ENCODE data around the gene CAMK2A.

Gene CAMK2A

GRCh38 chr5:150184006-150184405, 105.6 kb downstream of the CAMK2A start:
- DNase-seq = no peak

GRCh38 chr5:150183436-150183835, 106.1 kb downstream of the CAMK2A start:
- DNase-seq = no peak

- no peak for DNase-seq
These were observed 106.8 kb downstream of the CAMK2A start for GRCh38 chr5:150182774-150183173.

- DNase-seq = no peak
These were observed 107.6 kb downstream of the CAMK2A start for GRCh38 chr5:150181766-150182545.

GRCh38 chr5:150181027-150181426, 108.5 kb downstream of the CAMK2A start:
- no peak for DNase-seq

- DNase-seq = peak; percentile 4
These were observed 109.1 kb downstream of the CAMK2A start for GRCh38 chr5:150180241-150181026.

GRCh38 chr5:150179019-150179620, 110.5 kb downstream of the CAMK2A start:
- DNase-seq = no peak

- no peak for DNase-seq
These were observed 111.3 kb downstream of the CAMK2A start for GRCh38 chr5:150178262-150178661.

GRCh38 chr5:150177721-150178120, 111.9 kb downstream of the CAMK2A start:
- no peak for DNase-seq

GRCh38 chr5:150176745-150177477, 112.7 kb downstream of the CAMK2A start:
- DNase-seq = no peak

GRCh38 chr5:150175536-150175935, 114.0 kb downstream of the CAMK2A start:
- DNase-seq = peak; percentile 53

GRCh38 chr5:150175076-150175475, 114.5 kb downstream of the CAMK2A start:
- no peak for DNase-seq

GRCh38 chr5:150174285-150174684, 115.3 kb downstream of the CAMK2A start:
- DNase-seq = no peak

- DNase-seq = no peak
These were observed 116.4 kb downstream of the CAMK2A start for GRCh38 chr5:150173161-150173560.

GRCh38 chr5:150172556-150172955, 117.0 kb downstream of the CAMK2A start:
- DNase-seq = no peak

GRCh38 chr5:150172145-150172544, 117.4 kb downstream of the CAMK2A start:
- DNase-seq = no peak
